Measurements from ENCODE around the gene ACSM3.

GRCh38 chr16:20743591-20743990 lies 20.2 kb upstream of the ACSM3 start:
- TF ChIP-seq FOS (IDR thresholded peaks at IDR 0.05; ENCODE audit: borderline replicate concordance, insufficient read depth, low read length) (no peak), POLR2A (IDR thresholded peaks at IDR 0.05; ENCODE audit: low read depth, low read length) (no peak), EZH2 (IDR thresholded peaks at IDR 0.05; ENCODE audit: borderline replicate concordance, low read depth, low read length, severe bottlenecking) (no peak), MAX (IDR thresholded peaks at IDR 0.05; ENCODE audit: insufficient read depth, insufficient read length) (no peak), POLR2AphosphoS5 (IDR thresholded peaks at IDR 0.05; ENCODE audit: insufficient read depth, low read depth, low read length) (no peak), MYC (IDR thresholded peaks at IDR 0.05; ENCODE audit: low read depth, low read length) (no peak), GATA2 (IDR thresholded peaks at IDR 0.05; ENCODE audit: insufficient read depth, insufficient read length, low read depth, low read length) (no peak), JUN (IDR thresholded peaks at IDR 0.05; ENCODE audit: borderline replicate concordance, insufficient read depth, insufficient read length, low read depth) (no peak)
- TF ChIP-seq, protein P1, sequence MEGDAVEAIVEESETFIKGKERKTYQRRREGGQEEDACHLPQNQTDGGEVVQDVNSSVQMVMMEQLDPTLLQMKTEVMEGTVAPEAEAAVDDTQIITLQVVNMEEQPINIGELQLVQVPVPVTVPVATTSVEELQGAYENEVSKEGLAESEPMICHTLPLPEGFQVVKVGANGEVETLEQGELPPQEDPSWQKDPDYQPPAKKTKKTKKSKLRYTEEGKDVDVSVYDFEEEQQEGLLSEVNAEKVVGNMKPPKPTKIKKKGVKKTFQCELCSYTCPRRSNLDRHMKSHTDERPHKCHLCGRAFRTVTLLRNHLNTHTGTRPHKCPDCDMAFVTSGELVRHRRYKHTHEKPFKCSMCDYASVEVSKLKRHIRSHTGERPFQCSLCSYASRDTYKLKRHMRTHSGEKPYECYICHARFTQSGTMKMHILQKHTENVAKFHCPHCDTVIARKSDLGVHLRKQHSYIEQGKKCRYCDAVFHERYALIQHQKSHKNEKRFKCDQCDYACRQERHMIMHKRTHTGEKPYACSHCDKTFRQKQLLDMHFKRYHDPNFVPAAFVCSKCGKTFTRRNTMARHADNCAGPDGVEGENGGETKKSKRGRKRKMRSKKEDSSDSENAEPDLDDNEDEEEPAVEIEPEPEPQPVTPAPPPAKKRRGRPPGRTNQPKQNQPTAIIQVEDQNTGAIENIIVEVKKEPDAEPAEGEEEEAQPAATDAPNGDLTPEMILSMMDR (IDR thresholded peaks at IDR 0.05; ENCODE audit: extremely low read depth in 1 of 2, insufficient read depth in 1 of 2, low read depth in 1 of 2, low read length in 2 of 2), result no peak

Measured in endothelial cell of umbilical vein (primary cell).